ENCODE results near the gene BARX2. TPM values are rescaled to one million over a fixed set of nuclear protein-coding genes. Genes with fewer than 3 reads are reported as not detected.

The BARX2 gene
- total and polyA plus RNA-seq, 2 donors from 2014 or later, result 5.2 to 6.9 TPM

GRCh38 chr11:129435499-129436245 is 60.0 kb downstream of the BARX2 start:
- intact Hi-C loops (cut with DNase I), result no loop called here
- FAIRE-seq, result no peak
- H3K27ac ChIP-seq (ENCODE audit: low read depth in 2 of 2, low read length in 2 of 2), result no peak overlapping the region
- TF ChIP-seq CTCF (IDR thresholded peaks at IDR 0.05; ENCODE audit: borderline replicate concordance, extremely low read depth, insufficient read depth), result no peak
- no peak overlapping the region for H3K4me3 ChIP-seq (ENCODE audit: low read length in 3 of 3)
- no peak for DNase-seq
- no peaks in the 10 kb centered on the region for H3K36me3 ChIP-seq (ENCODE audit: control insufficient read depth in 2 of 3, insufficient read depth in 3 of 3, low read length in 3 of 3)
- H3K9me3 ChIP-seq (ENCODE audit: control insufficient read depth in 2 of 3, insufficient read depth in 1 of 3, low read length in 3 of 3), result peaks cover 0 to 6% (median 3%) of the 10 kb centered on the region in 3 donors
- no peaks in the 10 kb centered on the region for H3K27me3 ChIP-seq (ENCODE audit: control insufficient read depth, insufficient read depth, low read length)
- H3K9ac ChIP-seq (ENCODE audit: low read length in 3 of 3), result no peak overlapping the region
- H3K4me1 ChIP-seq (ENCODE audit: control insufficient read depth in 2 of 3, insufficient read depth in 2 of 3, low read depth in 1 of 3, low read length in 3 of 3), result no peaks in the 10 kb centered on the region

GRCh38 chr11:129436573-129436972 is 60.9 kb downstream of the BARX2 start:
- FAIRE-seq (no peak), DNase-seq (no peak)
- Histone ChIP-seq H3K27me3 (ENCODE audit: control insufficient read depth, insufficient read depth, low read length) (no peaks in the 10 kb centered on the region), H3K9ac (ENCODE audit: low read length in 3 of 3) (no peak overlapping the region), H3K36me3 (ENCODE audit: control insufficient read depth in 2 of 3, insufficient read depth in 3 of 3, low read length in 3 of 3) (no peaks in the 10 kb centered on the region), H3K27ac (ENCODE audit: low read depth in 2 of 2, low read length in 2 of 2) (no peak overlapping the region), H3K4me1 (ENCODE audit: control insufficient read depth in 2 of 3, insufficient read depth in 2 of 3, low read depth in 1 of 3, low read length in 3 of 3) (no peaks in the 10 kb centered on the region), H3K4me3 (ENCODE audit: low read length in 3 of 3) (no peak overlapping the region), H3K9me3 (ENCODE audit: control insufficient read depth in 2 of 3, insufficient read depth in 1 of 3, low read length in 3 of 3) (no peaks in the 10 kb centered on the region)
- TF ChIP-seq CTCF (IDR thresholded peaks at IDR 0.05; ENCODE audit: borderline replicate concordance, extremely low read depth, insufficient read depth), result no peak
- intact Hi-C loops (cut with DNase I), result no loop called here

GRCh38 chr11:129440028-129440713 is 64.5 kb downstream of the BARX2 start:
- Histone ChIP-seq H3K4me1 (ENCODE audit: control insufficient read depth in 2 of 3, insufficient read depth in 2 of 3, low read depth in 1 of 3, low read length in 3 of 3) (no peaks in the 10 kb centered on the region), H3K27ac (ENCODE audit: low read depth in 2 of 2, low read length in 2 of 2) (no peak overlapping the region), H3K4me3 (ENCODE audit: low read length in 3 of 3) (no peak overlapping the region), H3K9ac (ENCODE audit: low read length in 3 of 3) (no peak overlapping the region), H3K36me3 (ENCODE audit: control insufficient read depth in 2 of 3, insufficient read depth in 3 of 3, low read length in 3 of 3) (no peaks in the 10 kb centered on the region), H3K9me3 (ENCODE audit: control insufficient read depth in 2 of 3, insufficient read depth in 1 of 3, low read length in 3 of 3) (no peaks in the 10 kb centered on the region), H3K27me3 (ENCODE audit: control insufficient read depth, insufficient read depth, low read length) (no peaks in the 10 kb centered on the region)
- intact Hi-C loops (cut with DNase I), result no loop called here
- TF ChIP-seq CTCF (IDR thresholded peaks at IDR 0.05; ENCODE audit: borderline replicate concordance, extremely low read depth, insufficient read depth), result no peak
- peak; percentile 62 to 92 (median 82) for DNase-seq
- FAIRE-seq, result no peak
